DND-41 (cell line): Measurements from ENCODE around the gene MIR17HG.

Experiments
- ATAC-seq: fragments of 200-7000 bp; cut with Tn5 transposase; 3 replicates; pipeline ENCODE4 v1.9.1; 2021; ENCODE audit warnings: low read depth; ENCODE audit not compliant: insufficient read depth
- DNase-seq: peaks from one replicate; pipeline ENCODE4 v3.0.0-alpha.2; 2020
- H2AFZ ChIP-seq: 2 replicates; pipeline ENCODE4 v1.6.0; 2012; ENCODE audit warnings: low read depth, low read length
- H3K27ac ChIP-seq: 2 replicates; pipeline ENCODE4 v1.5.1; 2012; ENCODE audit warnings: low read length, inconsistent platforms
- H3K27me3 ChIP-seq: fragments of 200-600 bp; sonication (generic); 2 replicates; pipeline ENCODE4 v1.6.0; 2012; ENCODE audit warnings: low read length, mild to moderate bottlenecking, inconsistent platforms; ENCODE audit not compliant: insufficient read depth, poor library complexity
- H3K36me3 ChIP-seq: 2 replicates; pipeline ENCODE4 v1.5.1; 2012; ENCODE audit warnings: low read length, inconsistent platforms; ENCODE audit not compliant: insufficient read depth
- H3K4me1 ChIP-seq: 2 replicates; pipeline ENCODE4 v1.5.1; 2012; ENCODE audit warnings: mild to moderate bottlenecking, low read length; ENCODE audit not compliant: insufficient read depth
- H3K4me2 ChIP-seq: 2 replicates; pipeline ENCODE4 v1.6.0; 2012; ENCODE audit warnings: mild to moderate bottlenecking, moderate library complexity, low read length, inconsistent platforms; ENCODE audit not compliant: insufficient read depth
- H3K4me3 ChIP-seq, 2 experiments: fragments of 200-600 bp in 1 of 2; shearing (Covaris generic) in 1 of 2; 2 replicates each; pipeline ENCODE4 v1.5.1; 2012 to 2016; ENCODE audit warnings: inconsistent platforms in 2 of 2, low read length in 2 of 2, mild to moderate bottlenecking in 2 of 2, low read depth in 1 of 2, moderate library complexity in 1 of 2
- H3K79me2 ChIP-seq: 2 replicates; pipeline ENCODE4 v1.6.0; 2012; ENCODE audit warnings: low read length, inconsistent platforms; ENCODE audit not compliant: insufficient read depth
- H3K9ac ChIP-seq: 2 replicates; pipeline ENCODE4 v1.6.0; 2012; ENCODE audit warnings: low read depth, mild to moderate bottlenecking, inconsistent platforms, low read length, moderate library complexity
- H3K9me3 ChIP-seq: 2 replicates; pipeline ENCODE4 v1.5.1; 2012; ENCODE audit warnings: low read length, moderate library complexity, mild to moderate bottlenecking, inconsistent platforms; ENCODE audit not compliant: insufficient read depth, severe bottlenecking
- H4K20me1 ChIP-seq: 2 replicates; pipeline ENCODE4 v1.6.0; 2012; ENCODE audit warnings: low read length; ENCODE audit not compliant: insufficient read depth
- EZH2 ChIP-seq: IDR thresholded peaks from 3 replicates; pipeline ENCODE4 v1.6.1; 2012; ENCODE audit warnings: borderline replicate concordance, low read depth, mild to moderate bottlenecking, moderate library complexity, low read length, inconsistent platforms; ENCODE audit not compliant: severe bottlenecking
- TF ChIP-seq, protein P1 (sequence below): IDR thresholded peaks from 2 replicates; pipeline ENCODE4 v1.5.1; 2012; ENCODE audit warnings: borderline replicate concordance, low read length, moderate library complexity, mild to moderate bottlenecking; ENCODE audit not compliant: poor library complexity, severe bottlenecking; ENCODE audit errors: extremely low read depth

MIR17HG gene

DNA sequence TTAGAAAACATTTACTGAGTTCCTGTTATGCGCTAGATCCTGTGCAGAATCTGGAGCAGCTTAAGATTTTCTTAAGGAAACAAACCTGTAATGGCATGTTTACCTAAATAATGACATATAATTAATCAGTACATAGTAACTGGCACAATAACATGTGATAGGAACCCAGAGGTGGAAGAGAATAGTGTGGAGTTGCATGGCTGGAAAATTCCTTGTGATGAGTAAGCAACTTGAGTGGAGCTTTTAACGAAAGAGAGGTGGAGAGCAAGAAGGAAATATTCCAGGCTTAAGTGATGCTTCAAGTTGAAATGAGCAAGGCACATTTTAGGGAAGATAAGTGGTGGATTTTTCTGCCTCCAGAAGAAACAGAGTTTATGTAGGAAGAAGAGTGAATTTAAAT lies 41.7 kb downstream of the MIR17HG start:
- Histone ChIP-seq H3K79me2 (no peaks in the 10 kb centered on the region), H3K4me1 (no peaks in the 10 kb centered on the region), H3K9ac (no peak overlapping the region), H4K20me1 (no peaks in the 10 kb centered on the region), H3K27me3 (peaks cover 4% of the 10 kb centered on the region), H3K4me2 (no peak overlapping the region), H2AFZ (no peak overlapping the region), H3K27ac (no peak overlapping the region), H3K36me3 (no peaks in the 10 kb centered on the region), H3K4me3 (no peak overlapping the region), H3K9me3 (no peaks in the 10 kb centered on the region)
- no peak for TF ChIP-seq EZH2
- TF ChIP-seq, protein P1, sequence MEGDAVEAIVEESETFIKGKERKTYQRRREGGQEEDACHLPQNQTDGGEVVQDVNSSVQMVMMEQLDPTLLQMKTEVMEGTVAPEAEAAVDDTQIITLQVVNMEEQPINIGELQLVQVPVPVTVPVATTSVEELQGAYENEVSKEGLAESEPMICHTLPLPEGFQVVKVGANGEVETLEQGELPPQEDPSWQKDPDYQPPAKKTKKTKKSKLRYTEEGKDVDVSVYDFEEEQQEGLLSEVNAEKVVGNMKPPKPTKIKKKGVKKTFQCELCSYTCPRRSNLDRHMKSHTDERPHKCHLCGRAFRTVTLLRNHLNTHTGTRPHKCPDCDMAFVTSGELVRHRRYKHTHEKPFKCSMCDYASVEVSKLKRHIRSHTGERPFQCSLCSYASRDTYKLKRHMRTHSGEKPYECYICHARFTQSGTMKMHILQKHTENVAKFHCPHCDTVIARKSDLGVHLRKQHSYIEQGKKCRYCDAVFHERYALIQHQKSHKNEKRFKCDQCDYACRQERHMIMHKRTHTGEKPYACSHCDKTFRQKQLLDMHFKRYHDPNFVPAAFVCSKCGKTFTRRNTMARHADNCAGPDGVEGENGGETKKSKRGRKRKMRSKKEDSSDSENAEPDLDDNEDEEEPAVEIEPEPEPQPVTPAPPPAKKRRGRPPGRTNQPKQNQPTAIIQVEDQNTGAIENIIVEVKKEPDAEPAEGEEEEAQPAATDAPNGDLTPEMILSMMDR: no peak
- no peak for ATAC-seq
- DNase-seq: no peak

DNA sequence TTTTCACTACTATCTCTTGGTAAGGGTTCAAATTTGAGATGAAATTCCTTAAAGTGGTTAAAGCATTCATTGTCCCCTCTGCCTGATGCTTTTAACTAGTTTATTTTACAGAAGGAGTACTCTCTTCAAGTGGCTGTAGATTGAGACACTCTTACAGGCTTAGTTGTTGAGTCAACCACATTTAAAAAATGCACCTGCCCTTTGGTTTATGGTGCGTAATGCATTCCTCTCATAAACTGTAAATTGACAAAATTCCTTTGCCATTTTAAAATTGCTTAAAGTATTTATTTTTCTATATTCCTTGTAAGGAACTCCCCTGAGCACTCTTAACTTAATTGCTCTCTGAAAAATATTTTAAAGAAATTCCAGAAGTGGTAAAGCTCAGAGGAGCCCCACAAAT lies 50.1 kb downstream of the MIR17HG start:
- no peak overlapping the region for H3K4me2 ChIP-seq
- TF ChIP-seq, protein P1: no peak
- no peak for TF ChIP-seq EZH2
- no peak overlapping the region for H2AFZ ChIP-seq
- DNase-seq: no peak
- ATAC-seq: no peak
- H3K4me3 ChIP-seq: no peak overlapping the region
- H3K4me1 ChIP-seq: no peaks in the 10 kb centered on the region
- H3K27ac ChIP-seq: no peak overlapping the region
- H4K20me1 ChIP-seq: no peaks in the 10 kb centered on the region
- no peaks in the 10 kb centered on the region for H3K79me2 ChIP-seq
- no peaks in the 10 kb centered on the region for H3K9me3 ChIP-seq
- peaks cover 3% of the 10 kb centered on the region for H3K27me3 ChIP-seq
- H3K9ac ChIP-seq: no peak overlapping the region
- no peaks in the 10 kb centered on the region for H3K36me3 ChIP-seq

DNA sequence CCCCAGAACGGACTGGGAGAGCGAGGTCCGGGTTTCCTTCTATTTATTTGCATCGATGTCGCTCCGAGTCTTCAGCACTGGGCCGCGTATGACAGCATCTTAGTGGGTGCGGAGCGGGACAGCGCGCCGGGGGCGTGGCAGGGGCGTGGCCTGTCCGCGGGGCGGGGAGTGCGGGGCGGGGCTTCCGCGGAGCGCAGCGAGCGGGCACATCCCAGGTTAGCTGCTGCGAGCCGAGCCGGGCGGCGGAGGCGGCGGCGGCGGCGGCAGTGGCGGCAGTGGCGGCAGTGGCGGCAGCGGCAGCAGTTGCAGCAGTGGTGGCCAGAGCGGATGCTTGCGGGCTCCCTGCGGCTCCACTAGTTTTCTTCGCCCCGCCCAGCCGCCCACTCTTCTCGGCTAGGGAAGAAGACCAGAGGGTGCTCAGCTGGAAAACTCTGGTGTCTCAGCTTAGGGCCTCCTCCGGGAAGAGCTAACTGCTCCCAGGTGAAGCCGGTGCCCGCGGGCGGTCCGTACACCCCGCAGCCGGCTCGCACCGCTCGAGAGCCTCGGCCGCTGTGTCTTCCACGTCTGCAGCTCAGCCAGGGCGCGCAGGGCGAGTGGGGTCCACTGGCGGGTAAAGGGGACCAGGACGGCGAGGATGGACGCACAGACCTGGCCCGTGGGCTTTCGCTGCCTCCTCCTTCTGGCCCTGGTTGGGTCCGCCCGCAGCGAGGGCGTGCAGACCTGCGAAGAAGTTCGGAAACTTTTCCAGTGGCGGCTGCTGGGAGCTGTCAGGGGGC lies 51.1 kb downstream of the MIR17HG start, which contains the start of gene GPC5:
Gene GPC5, plus strand, starts transcription at position 209 of the 776 bp plus-strand sequence.
- H3K27ac ChIP-seq: no peak within 1 kb of the TSS
- H3K4me1 ChIP-seq: no peaks in the 10 kb centered on the region
- peaks cover 6% of the 10 kb centered on the region for H3K27me3 ChIP-seq
- H4K20me1 ChIP-seq: no peaks in the 10 kb centered on the region
- no peak within 1 kb of the TSS for H3K4me2 ChIP-seq
- no peak within 1 kb of the TSS for H3K4me3 ChIP-seq
- no peak for TF ChIP-seq EZH2
- TF ChIP-seq, protein P1: no peak
- DNase-seq (no peak), ATAC-seq (no peak)
- H3K9me3 ChIP-seq: no peaks in the 10 kb centered on the region
- H2AFZ ChIP-seq: no peak within 1 kb of the TSS
- no peak within 1 kb of the TSS for H3K9ac ChIP-seq
- H3K36me3 ChIP-seq: no peaks in the 10 kb centered on the region
- H3K79me2 ChIP-seq: no peaks in the 10 kb centered on the region
